Fibroblast of the aortic adventitia (primary cell): ENCODE measurements around the gene CCDC12. TPM values are rescaled to one million over a fixed set of nuclear protein-coding genes. Genes with fewer than 3 reads are reported as not detected.

Experiments used
- DNase-seq: peaks from one replicate; pipeline ENCODE4 v3.0.0-alpha.2; 2010; ENCODE audit warnings: low read depth
- H3K4me3 ChIP-seq: 2 replicates; pipeline ENCODE4 v1.5.1; 2011; ENCODE audit warnings: low read depth, mild to moderate bottlenecking, control low read depth, low read length, moderate library complexity
- CTCF ChIP-seq: IDR thresholded peaks from 2 replicates; pipeline ENCODE4 v1.5.1; 2011; ENCODE audit warnings: mild to moderate bottlenecking, low read length, control low read depth, inconsistent platforms; ENCODE audit not compliant: insufficient read depth
- total RNA-seq: library from RNA; depleted of rRNA; stranded (reverse); fragments of >200 nt; gene quantifications from 2 replicates; pipeline ENCODE4 v1.2.3, GENCODE V29; 2012; ENCODE audit warnings: low replicate concordance

Gene CCDC12
- total RNA-seq, 1 donor, result 21.6 TPM

- no peak for TF ChIP-seq CTCF
- no peak overlapping the region for H3K4me3 ChIP-seq
- DNase-seq, result no peak
These were observed 31.8 kb upstream of the CCDC12 start for GRCh38 chr3:47008234-47008796.

GRCh38 chr3:47007482-47008233, 31.1 kb upstream of the CCDC12 start:
- no peak overlapping the region for H3K4me3 ChIP-seq
- no peak for TF ChIP-seq CTCF
- DNase-seq, result no peak

- no peak for TF ChIP-seq CTCF
- no peak overlapping the region for H3K4me3 ChIP-seq
- DNase-seq, result no peak
These were observed 30.5 kb upstream of the CCDC12 start for GRCh38 chr3:47007001-47007400.

- no peak overlapping the region for H3K4me3 ChIP-seq
- no peak for TF ChIP-seq CTCF
- DNase-seq, result no peak
These were observed 29.7 kb upstream of the CCDC12 start for GRCh38 chr3:47006145-47006651.

- TF ChIP-seq CTCF, result no peak
- no peak overlapping the region for H3K4me3 ChIP-seq
- DNase-seq, result no peak
These were observed 28.9 kb upstream of the CCDC12 start for GRCh38 chr3:47005212-47006144.

GRCh38 chr3:47004369-47005211, 28.0 kb upstream of the CCDC12 start:
- DNase-seq, result no peak
- TF ChIP-seq CTCF, result no peak
- H3K4me3 ChIP-seq, result no peak overlapping the region
